Fibroblast of pulmonary artery (primary cell): ENCODE results near the gene FAM149B1.
"Not testable (repeated sequence)": the region's sequence is repeated elsewhere in the genome, so short reads cannot be mapped to it uniquely, and the experiment has no call there.

ENCODE experiments used
- DNase-seq: peaks from one replicate; pipeline ENCODE4 v3.0.0-alpha.2; 2010; ENCODE audit warnings: low read depth
- H3K4me3 ChIP-seq: replicated peaks from 2 replicates; pipeline ENCODE4 v1.5.1; 2011; ENCODE audit warnings: low read depth, mild to moderate bottlenecking, control low read depth, low read length, moderate library complexity
- CTCF ChIP-seq: IDR thresholded peaks from 2 replicates; pipeline ENCODE4 v1.5.1; 2011; ENCODE audit warnings: mild to moderate bottlenecking, control low read depth, low read length, inconsistent platforms; ENCODE audit errors: missing control alignments

Gene FAM149B1

DNA sequence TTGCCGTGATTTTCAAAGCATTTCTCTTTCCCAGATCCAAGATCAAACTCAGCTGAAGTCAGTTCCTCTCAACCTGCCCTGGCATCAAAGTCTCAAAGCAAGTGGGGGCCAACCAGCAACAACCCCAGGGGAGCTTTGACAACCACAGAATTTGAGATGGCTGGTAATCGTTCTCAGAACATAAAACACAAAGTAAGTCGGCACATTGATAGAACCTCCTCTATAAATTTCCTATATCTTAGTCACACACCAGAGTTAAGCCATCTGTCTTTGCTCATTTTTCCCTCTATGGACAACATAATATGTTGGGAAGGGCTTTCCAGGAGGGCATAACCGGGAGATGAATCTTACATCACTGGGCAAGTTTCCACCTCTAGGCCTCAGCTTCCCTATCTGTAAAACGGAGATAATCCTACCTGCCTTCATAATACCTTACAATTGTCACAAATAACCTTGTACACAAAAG is 80.4 kb downstream of the FAM149B1 start:
- no peak for DNase-seq
- no peak overlapping the region for H3K4me3 ChIP-seq
- TF ChIP-seq CTCF = no peak

GRCh38 chr10:73251683-73252444 is 83.9 kb downstream of the FAM149B1 start:
- DNase-seq = no peak
- peak overlapping the region; percentile 98 for H3K4me3 ChIP-seq
- no peak for TF ChIP-seq CTCF

GRCh38 chr10:73252445-73253224 is 84.7 kb downstream of the FAM149B1 start, which contains the start of gene MRPS16:
Gene MRPS16 (minus strand): TSS chr10:73252644. CDS start chr10:73252482, 162 bp downstream.
- no peak for TF ChIP-seq CTCF
- peak; percentile 98 for DNase-seq

DNA sequence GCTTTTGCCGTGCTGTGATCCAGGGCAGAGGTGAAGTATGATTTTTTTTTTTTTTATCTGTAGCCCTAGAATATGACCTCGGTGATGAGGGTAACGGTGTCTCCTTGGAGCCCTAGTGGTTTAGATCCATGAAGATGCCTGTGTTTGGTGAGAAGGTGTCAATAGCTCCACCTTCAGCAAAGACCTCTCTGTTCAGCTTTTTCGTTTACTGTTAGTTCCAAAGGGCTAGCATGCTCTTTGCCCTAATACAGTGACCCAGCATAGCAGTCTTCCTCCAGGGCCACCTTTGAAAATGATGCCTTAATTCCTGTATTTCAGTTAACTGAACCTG is 85.3 kb downstream of the FAM149B1 start:
- H3K4me3 ChIP-seq = peak overlapping the region; percentile 98
- no peak for DNase-seq
- TF ChIP-seq CTCF = no peak

More at GRCh38 chr10:73252445-73253224, 84.7 kb downstream of the FAM149B1 start, which contains the start of gene MRPS16:
- H3K4me3 ChIP-seq = peak within 1 kb of the TSS; percentile 98

GRCh38 chr10:73258612-73259011 is 90.7 kb downstream of the FAM149B1 start:
- DNase-seq = not testable (repeated sequence)

DNA sequence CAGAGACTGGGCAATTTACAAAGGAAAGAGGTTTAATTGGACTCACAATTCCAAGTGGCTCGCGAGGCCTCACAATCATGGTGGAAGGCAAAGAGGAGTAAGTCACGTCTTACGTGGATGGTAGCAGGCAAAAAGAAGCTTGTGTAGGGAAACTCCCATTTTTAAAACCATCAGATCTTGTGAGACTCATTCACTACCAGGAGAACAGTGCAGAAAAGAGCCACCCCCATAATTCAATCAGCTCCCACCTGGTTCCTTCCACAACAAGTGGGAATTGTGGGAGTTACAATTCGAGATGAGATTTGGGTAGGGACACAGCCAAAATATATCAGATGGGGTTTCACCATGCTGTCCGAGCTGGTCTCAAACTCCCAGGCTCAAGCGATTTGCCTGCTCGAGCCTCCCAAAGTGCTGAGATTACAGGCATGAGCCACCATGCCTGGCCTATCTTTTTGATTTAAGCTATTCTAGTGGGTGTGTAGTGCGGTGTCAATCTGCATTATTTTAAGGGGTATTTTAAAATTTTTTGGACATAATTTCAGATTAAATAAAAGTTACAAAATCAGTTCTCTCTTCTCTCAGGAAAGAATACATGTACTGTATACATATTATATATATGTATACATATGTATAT is 93.6 kb downstream of the FAM149B1 start:
- no peak overlapping the region for H3K4me3 ChIP-seq
- no peak for TF ChIP-seq CTCF
- DNase-seq = no peak

More at GRCh38 chr10:73258612-73259011, 90.7 kb downstream of the FAM149B1 start:
- H3K4me3 ChIP-seq = not testable (repeated sequence)
